ENCODE measurements around the gene HECW1.
A peak's percentile ranks its signal among the peaks of the same experiment; 100 is the strongest.
"Not testable (repeated sequence)": the region's sequence is repeated elsewhere in the genome, so short reads cannot be mapped to it uniquely, and the experiment has no call there.

Gene HECW1

GRCh38 chr7:43575506-43575905 is 463.1 kb downstream of the HECW1 start:
- intact Hi-C loops (cut with micrococcal nuclease), result no loop called here
- Mint-ChIP-seq H3K9me3 (no peaks in the 10 kb centered on the region), H3K27me3 (peaks cover 5% of the 10 kb centered on the region), H3K4me1 (ENCODE audit: low read depth) (peaks cover 21% of the 10 kb centered on the region), H3K27ac (no peak overlapping the region), H3K36me3 (ENCODE audit: low read depth) (no peaks in the 10 kb centered on the region), H3K4me3 (no peak overlapping the region)

- Mint-ChIP-seq H3K36me3 (ENCODE audit: low read depth) (no peaks in the 10 kb centered on the region), H3K27ac (no peak overlapping the region), H3K9me3 (no peaks in the 10 kb centered on the region), H3K27me3 (peaks cover 9% of the 10 kb centered on the region), H3K4me1 (ENCODE audit: low read depth) (peaks cover 14% of the 10 kb centered on the region), H3K4me3 (no peak overlapping the region)
- intact Hi-C loops (cut with micrococcal nuclease), result no loop called here
Observed at GRCh38 chr7:43576241-43576640, 463.8 kb downstream of the HECW1 start.

GRCh38 chr7:43577485-43577951 is 465.1 kb downstream of the HECW1 start:
- H3K36me3 Mint-ChIP-seq (ENCODE audit: low read depth), result no peaks in the 10 kb centered on the region
- intact Hi-C loops (cut with micrococcal nuclease), result no loop called here
- peaks cover 19% of the 10 kb centered on the region for H3K27me3 Mint-ChIP-seq
- no peaks in the 10 kb centered on the region for H3K9me3 Mint-ChIP-seq
- no peak overlapping the region for H3K4me3 Mint-ChIP-seq
- no peak overlapping the region for H3K27ac Mint-ChIP-seq
- peaks cover 22% of the 10 kb centered on the region for H3K4me1 Mint-ChIP-seq (ENCODE audit: low read depth)

- Mint-ChIP-seq H3K4me1 (ENCODE audit: low read depth) (peaks cover 24% of the 10 kb centered on the region), H3K9me3 (no peaks in the 10 kb centered on the region), H3K27me3 (peaks cover 21% of the 10 kb centered on the region), H3K27ac (peak within 1 kb of the TSS; percentile 86), H3K4me3 (peak within 1 kb of the TSS; percentile 94), H3K36me3 (ENCODE audit: low read depth) (peaks cover 7% of the 10 kb centered on the region)
- intact Hi-C loops (cut with micrococcal nuclease), result loop anchor here (1.0 to 5.0 kb wide), 3 partner anchors 118 to 255 kb away; no protein-coding TSS in a partner anchor
Observed at GRCh38 chr7:43582503-43583423, 470.3 kb downstream of the HECW1 start, which contains the start of gene STK17A. STK17A (plus strand) TSS chr7:43583108; CDS start chr7:43583244, 136 bp downstream.

GRCh38 chr7:43583424-43584194 is 471.2 kb downstream of the HECW1 start:
- Mint-ChIP-seq H3K4me1 (ENCODE audit: low read depth) (peaks cover 26% of the 10 kb centered on the region), H3K27ac (peak overlapping the region; percentile 86), H3K36me3 (ENCODE audit: low read depth) (peaks cover 7% of the 10 kb centered on the region), H3K27me3 (peaks cover 21% of the 10 kb centered on the region), H3K9me3 (no peaks in the 10 kb centered on the region), H3K4me3 (peak overlapping the region; percentile 94)
- intact Hi-C loops (cut with micrococcal nuclease), result loop anchor here (1.0 to 5.0 kb wide), 2 partner anchors 139 to 254 kb away; no protein-coding TSS in a partner anchor

GRCh38 chr7:43584195-43584586 is 471.7 kb downstream of the HECW1 start:
- H3K27ac Mint-ChIP-seq, result peak overlapping the region; percentile 86
- H3K9me3 Mint-ChIP-seq, result no peaks in the 10 kb centered on the region
- peaks cover 32% of the 10 kb centered on the region for H3K4me1 Mint-ChIP-seq (ENCODE audit: low read depth)
- H3K27me3 Mint-ChIP-seq, result peaks cover 21% of the 10 kb centered on the region
- H3K4me3 Mint-ChIP-seq, result peak overlapping the region; percentile 94
- intact Hi-C loops (cut with micrococcal nuclease), result loop anchor here (5.0 kb wide), 1 partner anchor 138 kb away; no protein-coding TSS in a partner anchor
- H3K36me3 Mint-ChIP-seq (ENCODE audit: low read depth), result peaks cover 7% of the 10 kb centered on the region

- Mint-ChIP-seq H3K27me3 (peaks cover 20% of the 10 kb centered on the region), H3K4me1 (ENCODE audit: low read depth) (peaks cover 36% of the 10 kb centered on the region)
- not testable (repeated sequence) for H3K36me3 Mint-ChIP-seq (ENCODE audit: low read depth); H3K4me3 Mint-ChIP-seq; H3K27ac Mint-ChIP-seq; H3K9me3 Mint-ChIP-seq
- intact Hi-C loops (cut with micrococcal nuclease), result loop anchor here (5.0 kb wide), 1 partner anchor 138 kb away; no protein-coding TSS in a partner anchor
Observed at GRCh38 chr7:43584733-43585132, 472.3 kb downstream of the HECW1 start.

GRCh38 chr7:43585562-43585961 is 473.1 kb downstream of the HECW1 start:
- intact Hi-C loops (cut with micrococcal nuclease), result no loop called here
- Mint-ChIP-seq H3K27ac (no peak overlapping the region), H3K36me3 (ENCODE audit: low read depth) (peaks cover 7% of the 10 kb centered on the region), H3K27me3 (peaks cover 18% of the 10 kb centered on the region), H3K9me3 (no peaks in the 10 kb centered on the region), H3K4me1 (ENCODE audit: low read depth) (peaks cover 36% of the 10 kb centered on the region), H3K4me3 (no peak overlapping the region)

- Mint-ChIP-seq H3K27me3 (peaks cover 11% of the 10 kb centered on the region), H3K4me3 (no peak overlapping the region), H3K27ac (no peak overlapping the region), H3K36me3 (ENCODE audit: low read depth) (peaks cover 7% of the 10 kb centered on the region), H3K4me1 (ENCODE audit: low read depth) (peaks cover 43% of the 10 kb centered on the region), H3K9me3 (no peaks in the 10 kb centered on the region)
- intact Hi-C loops (cut with micrococcal nuclease), result no loop called here
Observed at GRCh38 chr7:43586251-43586900, 473.9 kb downstream of the HECW1 start.

GRCh38 chr7:43588477-43589132 is 476.2 kb downstream of the HECW1 start:
- no peak overlapping the region for H3K27ac Mint-ChIP-seq
- no peaks in the 10 kb centered on the region for H3K27me3 Mint-ChIP-seq
- H3K36me3 Mint-ChIP-seq (ENCODE audit: low read depth), result peaks cover 4% of the 10 kb centered on the region
- H3K4me1 Mint-ChIP-seq (ENCODE audit: low read depth), result peaks cover 43% of the 10 kb centered on the region
- H3K9me3 Mint-ChIP-seq, result no peaks in the 10 kb centered on the region
- intact Hi-C loops (cut with micrococcal nuclease), result no loop called here
- no peak overlapping the region for H3K4me3 Mint-ChIP-seq

- Mint-ChIP-seq H3K27ac (no peak overlapping the region), H3K4me3 (no peak overlapping the region), H3K9me3 (no peaks in the 10 kb centered on the region), H3K4me1 (ENCODE audit: low read depth) (peaks cover 42% of the 10 kb centered on the region), H3K36me3 (ENCODE audit: low read depth) (no peaks in the 10 kb centered on the region), H3K27me3 (no peaks in the 10 kb centered on the region)
- intact Hi-C loops (cut with micrococcal nuclease), result no loop called here
Observed at GRCh38 chr7:43589133-43589478, 476.7 kb downstream of the HECW1 start.

GRCh38 chr7:43589728-43590127 is 477.3 kb downstream of the HECW1 start:
- no peaks in the 10 kb centered on the region for H3K27me3 Mint-ChIP-seq
- H3K4me1 Mint-ChIP-seq (ENCODE audit: low read depth), result peaks cover 37% of the 10 kb centered on the region
- no peaks in the 10 kb centered on the region for H3K36me3 Mint-ChIP-seq (ENCODE audit: low read depth)
- no peak overlapping the region for H3K4me3 Mint-ChIP-seq
- no peaks in the 10 kb centered on the region for H3K9me3 Mint-ChIP-seq
- intact Hi-C loops (cut with micrococcal nuclease), result no loop called here
- no peak overlapping the region for H3K27ac Mint-ChIP-seq

- H3K27ac Mint-ChIP-seq, result no peak overlapping the region
- no peak overlapping the region for H3K4me3 Mint-ChIP-seq
- no peaks in the 10 kb centered on the region for H3K27me3 Mint-ChIP-seq
- H3K9me3 Mint-ChIP-seq, result no peaks in the 10 kb centered on the region
- no peaks in the 10 kb centered on the region for H3K36me3 Mint-ChIP-seq (ENCODE audit: low read depth)
- peaks cover 35% of the 10 kb centered on the region for H3K4me1 Mint-ChIP-seq (ENCODE audit: low read depth)
- intact Hi-C loops (cut with micrococcal nuclease), result no loop called here
Observed at GRCh38 chr7:43590862-43591557, 478.6 kb downstream of the HECW1 start.

Measured in dendritic cell treated with granulocyte-macrophage colony-stimulating factor and Interleukin-4, amounts not matched to agents 40 ng/mL and 50 ng/mL, for 4 days (primary cell).